ENCODE data around the gene KLHL18.
A peak's percentile ranks its signal among the peaks of the same experiment; 100 is the strongest.

KLHL18 gene

DNA sequence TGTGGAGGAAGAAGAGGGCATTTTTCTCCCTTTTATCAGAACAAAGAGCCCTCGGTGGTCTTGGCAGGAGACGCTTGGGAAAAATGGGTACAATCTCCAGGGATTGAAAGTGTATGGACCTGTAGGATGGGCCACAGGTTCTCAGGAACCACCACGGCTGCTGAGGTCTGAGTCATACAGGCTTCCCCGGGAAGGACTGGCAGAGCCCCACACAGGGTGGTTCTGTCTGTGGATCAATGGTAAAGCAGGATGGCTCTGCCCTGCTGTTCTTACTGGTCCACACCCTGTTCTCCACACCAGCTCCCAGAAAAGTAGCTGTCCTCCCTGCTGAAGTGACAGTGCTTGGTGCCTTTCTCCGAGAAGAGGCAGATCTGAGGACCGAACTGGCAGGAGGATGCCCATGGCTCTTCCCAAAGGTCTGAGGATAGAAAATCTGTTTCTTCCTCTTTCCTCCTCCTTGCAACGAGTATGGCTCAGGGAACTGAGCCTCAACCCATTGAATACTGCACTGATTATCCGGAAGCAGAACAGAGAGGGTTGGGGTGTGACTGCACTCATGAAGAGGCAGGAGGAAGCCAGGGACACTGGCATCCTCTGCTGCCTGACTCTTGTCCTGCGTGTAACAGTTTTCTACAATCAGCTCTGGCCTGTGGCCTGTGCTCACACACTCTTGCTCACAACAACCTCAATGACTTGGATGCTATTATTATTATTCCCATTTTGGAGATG, 39.2 kb upstream of the KLHL18 start:
- no peaks in the 10 kb centered on the region for H3K36me3 ChIP-seq (ENCODE audit: insufficient read depth, low read length)
- no peak overlapping the region for H2AFZ ChIP-seq (ENCODE audit: low read length)
- H4K20me1 ChIP-seq (ENCODE audit: insufficient read depth, low read length), result no peaks in the 10 kb centered on the region
- no peak overlapping the region for H3K4me3 ChIP-seq (ENCODE audit: low read depth, low read length, poor library complexity, severe bottlenecking)
- H3K9me3 ChIP-seq (ENCODE audit: low read length), result no peaks in the 10 kb centered on the region
- no peaks in the 10 kb centered on the region; the same call in 1 of the 2 replicates for H3K27me3 ChIP-seq (ENCODE audit: insufficient read depth, low read length)
- no peak overlapping the region for H3K9ac ChIP-seq (ENCODE audit: low read length)
- no peak overlapping the region for H3K4me2 ChIP-seq (ENCODE audit: low read length)
- H3K9me2 ChIP-seq (ENCODE audit: low read depth, low read length), result no peaks in the 10 kb centered on the region
- H3K4me1 ChIP-seq (ENCODE audit: insufficient read depth, low read length, severe bottlenecking), result no peaks in the 10 kb centered on the region
- H3K27ac ChIP-seq (ENCODE audit: low read depth, low read length, poor library complexity, severe bottlenecking), result no peak overlapping the region
- H3F3A ChIP-seq (ENCODE audit: insufficient read depth, low read length), result no peaks in the 10 kb centered on the region
- TF ChIP-seq, protein P1, sequence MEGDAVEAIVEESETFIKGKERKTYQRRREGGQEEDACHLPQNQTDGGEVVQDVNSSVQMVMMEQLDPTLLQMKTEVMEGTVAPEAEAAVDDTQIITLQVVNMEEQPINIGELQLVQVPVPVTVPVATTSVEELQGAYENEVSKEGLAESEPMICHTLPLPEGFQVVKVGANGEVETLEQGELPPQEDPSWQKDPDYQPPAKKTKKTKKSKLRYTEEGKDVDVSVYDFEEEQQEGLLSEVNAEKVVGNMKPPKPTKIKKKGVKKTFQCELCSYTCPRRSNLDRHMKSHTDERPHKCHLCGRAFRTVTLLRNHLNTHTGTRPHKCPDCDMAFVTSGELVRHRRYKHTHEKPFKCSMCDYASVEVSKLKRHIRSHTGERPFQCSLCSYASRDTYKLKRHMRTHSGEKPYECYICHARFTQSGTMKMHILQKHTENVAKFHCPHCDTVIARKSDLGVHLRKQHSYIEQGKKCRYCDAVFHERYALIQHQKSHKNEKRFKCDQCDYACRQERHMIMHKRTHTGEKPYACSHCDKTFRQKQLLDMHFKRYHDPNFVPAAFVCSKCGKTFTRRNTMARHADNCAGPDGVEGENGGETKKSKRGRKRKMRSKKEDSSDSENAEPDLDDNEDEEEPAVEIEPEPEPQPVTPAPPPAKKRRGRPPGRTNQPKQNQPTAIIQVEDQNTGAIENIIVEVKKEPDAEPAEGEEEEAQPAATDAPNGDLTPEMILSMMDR (IDR thresholded peaks at IDR 0.05; ENCODE audit: low read length), result 0 out of 2 replicates have a peak, but pooled peaks have one; percentile 17
- no peak for TF ChIP-seq EZH2 (IDR thresholded peaks at IDR 0.05; ENCODE audit: borderline replicate concordance, low read length)
- no peaks in the 10 kb centered on the region for H3K79me2 ChIP-seq (ENCODE audit: insufficient read depth, low read length)

DNA sequence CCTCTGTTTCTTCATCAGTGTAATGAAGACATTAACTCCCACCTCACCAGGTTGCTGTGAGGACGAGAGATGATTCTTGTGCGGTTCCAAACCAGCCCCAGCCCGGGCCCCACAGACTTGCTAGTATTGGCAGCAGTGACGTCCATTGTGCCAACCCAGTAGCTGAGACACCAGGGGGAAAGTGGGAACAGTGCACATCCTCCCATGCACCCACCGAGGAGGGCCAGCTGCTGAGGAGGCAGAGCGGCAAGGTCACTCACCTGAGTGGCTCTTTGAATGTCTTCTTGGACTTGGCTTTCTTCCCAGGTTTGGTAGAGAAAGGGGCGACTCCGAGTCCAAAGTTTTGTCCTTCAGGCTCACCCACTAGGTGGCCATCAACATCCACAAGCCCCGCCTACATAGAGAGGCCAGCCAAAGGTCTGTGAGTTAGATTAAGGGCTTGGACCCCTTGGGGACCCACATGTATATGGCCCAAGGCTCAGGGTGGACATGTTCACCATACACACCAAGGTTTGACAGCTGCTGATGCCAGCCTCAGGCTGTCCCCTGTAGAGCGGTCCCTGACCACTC, 38.1 kb upstream of the KLHL18 start:
- no peak overlapping the region for H3K9ac ChIP-seq (ENCODE audit: low read length)
- H3K27ac ChIP-seq (ENCODE audit: low read depth, low read length, poor library complexity, severe bottlenecking), result no peak overlapping the region
- no peaks in the 10 kb centered on the region for H3K9me3 ChIP-seq (ENCODE audit: low read length)
- H3K79me2 ChIP-seq (ENCODE audit: insufficient read depth, low read length), result no peaks in the 10 kb centered on the region
- no peaks in the 10 kb centered on the region for H3K36me3 ChIP-seq (ENCODE audit: insufficient read depth, low read length)
- H2AFZ ChIP-seq (ENCODE audit: low read length), result no peak overlapping the region
- H3K4me3 ChIP-seq (ENCODE audit: low read depth, low read length, poor library complexity, severe bottlenecking), result no peak overlapping the region
- no peaks in the 10 kb centered on the region; the same call in 1 of the 2 replicates for H3K27me3 ChIP-seq (ENCODE audit: insufficient read depth, low read length)
- H3K9me2 ChIP-seq (ENCODE audit: low read depth, low read length), result no peaks in the 10 kb centered on the region
- H3K4me1 ChIP-seq (ENCODE audit: insufficient read depth, low read length, severe bottlenecking), result no peaks in the 10 kb centered on the region
- H3F3A ChIP-seq (ENCODE audit: insufficient read depth, low read length), result no peaks in the 10 kb centered on the region
- no peaks in the 10 kb centered on the region for H4K20me1 ChIP-seq (ENCODE audit: insufficient read depth, low read length)
- H3K4me2 ChIP-seq (ENCODE audit: low read length), result no peak overlapping the region
- TF ChIP-seq EZH2 (IDR thresholded peaks at IDR 0.05; ENCODE audit: borderline replicate concordance, low read length), result no peak
- TF ChIP-seq, protein P1 (IDR thresholded peaks at IDR 0.05; ENCODE audit: low read length), result no peak

DNA sequence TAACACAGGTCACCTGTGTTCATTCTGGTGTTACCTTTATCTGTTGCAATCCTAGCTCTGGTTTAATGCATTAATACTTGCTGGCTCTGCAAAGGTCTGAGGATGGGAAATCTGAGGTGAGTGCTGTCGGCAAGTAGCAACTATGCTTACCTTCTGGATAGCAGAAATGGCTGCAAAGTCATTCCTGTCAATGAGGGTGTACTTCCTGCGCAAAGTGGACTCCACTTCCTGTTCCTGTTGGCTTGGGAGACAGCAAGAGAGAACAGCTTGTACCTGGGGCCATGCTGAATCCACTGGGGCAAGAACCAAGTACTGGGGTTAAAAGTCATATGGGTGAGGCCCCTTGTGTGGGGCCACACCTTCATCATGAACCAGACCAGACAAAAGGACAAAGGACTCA, 37.5 kb upstream of the KLHL18 start:
- no peaks in the 10 kb centered on the region for H4K20me1 ChIP-seq (ENCODE audit: insufficient read depth, low read length)
- no peak overlapping the region for H2AFZ ChIP-seq (ENCODE audit: low read length)
- no peak overlapping the region for H3K4me3 ChIP-seq (ENCODE audit: low read depth, low read length, poor library complexity, severe bottlenecking)
- H3K9ac ChIP-seq (ENCODE audit: low read length), result no peak overlapping the region
- no peak overlapping the region for H3K4me2 ChIP-seq (ENCODE audit: low read length)
- no peaks in the 10 kb centered on the region; the same call in 1 of the 2 replicates for H3K27me3 ChIP-seq (ENCODE audit: insufficient read depth, low read length)
- no peaks in the 10 kb centered on the region for H3K9me3 ChIP-seq (ENCODE audit: low read length)
- H3K27ac ChIP-seq (ENCODE audit: low read depth, low read length, poor library complexity, severe bottlenecking), result no peak overlapping the region
- H3K36me3 ChIP-seq (ENCODE audit: insufficient read depth, low read length), result no peaks in the 10 kb centered on the region
- TF ChIP-seq EZH2 (IDR thresholded peaks at IDR 0.05; ENCODE audit: borderline replicate concordance, low read length), result no peak
- TF ChIP-seq, protein P1 (IDR thresholded peaks at IDR 0.05; ENCODE audit: low read length), result no peak
- no peaks in the 10 kb centered on the region for H3K9me2 ChIP-seq (ENCODE audit: low read depth, low read length)
- no peaks in the 10 kb centered on the region for H3K4me1 ChIP-seq (ENCODE audit: insufficient read depth, low read length, severe bottlenecking)
- H3K79me2 ChIP-seq (ENCODE audit: insufficient read depth, low read length), result no peaks in the 10 kb centered on the region
- H3F3A ChIP-seq (ENCODE audit: insufficient read depth, low read length), result no peaks in the 10 kb centered on the region
